Measurements from ENCODE around the gene ACRBP. TPM values are rescaled to one million over a fixed set of nuclear protein-coding genes. Genes with fewer than 3 reads are reported as not detected.

Gene ACRBP
- 1 to 10 TPM in 3 of 4 donors, not detected in 1; 2.2 to 2.9 (median 2.7) TPM for total RNA-seq

DNA sequence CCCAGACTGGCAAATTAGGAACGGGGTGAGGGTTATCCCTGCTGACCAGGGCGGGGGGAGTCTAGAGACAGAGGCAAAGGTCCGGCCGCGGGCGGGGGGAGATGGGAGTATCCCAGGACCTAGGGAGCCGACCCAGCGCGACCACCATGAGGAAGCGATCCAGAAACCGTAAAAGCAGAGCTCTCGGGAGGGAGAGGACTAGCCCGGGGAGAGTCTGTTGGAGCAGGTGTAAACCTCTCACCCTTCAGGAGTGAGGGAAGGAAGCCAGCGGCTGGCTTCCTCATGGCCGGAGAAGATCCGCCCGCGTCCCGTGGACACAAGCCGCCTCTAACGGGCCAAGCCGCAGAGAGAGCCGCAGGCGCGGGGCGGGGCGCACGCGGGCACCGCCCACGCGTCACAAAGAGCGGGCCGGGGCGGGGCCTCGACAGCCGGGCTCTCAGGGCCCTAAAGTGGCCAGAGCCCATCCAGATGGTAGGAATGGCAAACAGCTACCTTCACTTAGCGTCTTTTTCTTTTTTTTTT, at the start of gene ACRBP:
Gene ACRBP (minus strand): TSS at position 350 of the 522 bp plus-strand sequence. CDS start 66 bp downstream, at position 284.
- H3K4me1 ChIP-seq, result peaks cover 0 to 19% (median 7%) of the 10 kb centered on the region in 4 donors
- intact Hi-C loops (cut with DNase I; ENCODE audit: low total_unique reads) (no loop called here), in situ Hi-C loops (cut with MboI; ENCODE audit: low pct_ligation_motif_present in 1 of 4, low pct_unique_long_range_greater_than_20kb in 1 of 4, low sequenced_read_pairs in 3 of 4) (no loop called here)
- H3K4me3 ChIP-seq, result peak within 1 kb of the TSS; percentile 38 to 62 (median 49)
- peaks cover 0 to 25% (median 12%) of the 10 kb centered on the region in 4 donors for H3K36me3 ChIP-seq
- H3K9me3 ChIP-seq, result no peaks in the 10 kb centered on the region
- WGBS, 2 donors (ENCODE audit: low coverage in 1 of 2), result 8 to 21% methylated on average over 5 to 38 of the region's 38 CpGs
- DNase-seq, result peak; percentile 86
- TF ChIP-seq, protein P1, sequence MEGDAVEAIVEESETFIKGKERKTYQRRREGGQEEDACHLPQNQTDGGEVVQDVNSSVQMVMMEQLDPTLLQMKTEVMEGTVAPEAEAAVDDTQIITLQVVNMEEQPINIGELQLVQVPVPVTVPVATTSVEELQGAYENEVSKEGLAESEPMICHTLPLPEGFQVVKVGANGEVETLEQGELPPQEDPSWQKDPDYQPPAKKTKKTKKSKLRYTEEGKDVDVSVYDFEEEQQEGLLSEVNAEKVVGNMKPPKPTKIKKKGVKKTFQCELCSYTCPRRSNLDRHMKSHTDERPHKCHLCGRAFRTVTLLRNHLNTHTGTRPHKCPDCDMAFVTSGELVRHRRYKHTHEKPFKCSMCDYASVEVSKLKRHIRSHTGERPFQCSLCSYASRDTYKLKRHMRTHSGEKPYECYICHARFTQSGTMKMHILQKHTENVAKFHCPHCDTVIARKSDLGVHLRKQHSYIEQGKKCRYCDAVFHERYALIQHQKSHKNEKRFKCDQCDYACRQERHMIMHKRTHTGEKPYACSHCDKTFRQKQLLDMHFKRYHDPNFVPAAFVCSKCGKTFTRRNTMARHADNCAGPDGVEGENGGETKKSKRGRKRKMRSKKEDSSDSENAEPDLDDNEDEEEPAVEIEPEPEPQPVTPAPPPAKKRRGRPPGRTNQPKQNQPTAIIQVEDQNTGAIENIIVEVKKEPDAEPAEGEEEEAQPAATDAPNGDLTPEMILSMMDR (IDR thresholded peaks at IDR 0.05), result no peak
- TF ChIP-seq POLR2A (IDR thresholded peaks at IDR 0.05), result peak; percentile 33
- TF ChIP-seq POLR2AphosphoS5 (IDR thresholded peaks at IDR 0.05), result peak; percentile 23 to 70 (median 56)
- peak within 1 kb of the TSS; percentile 43 to 81 (median 62) for H3K27ac ChIP-seq
- H3K27me3 ChIP-seq, result no peaks in the 10 kb centered on the region

DNA sequence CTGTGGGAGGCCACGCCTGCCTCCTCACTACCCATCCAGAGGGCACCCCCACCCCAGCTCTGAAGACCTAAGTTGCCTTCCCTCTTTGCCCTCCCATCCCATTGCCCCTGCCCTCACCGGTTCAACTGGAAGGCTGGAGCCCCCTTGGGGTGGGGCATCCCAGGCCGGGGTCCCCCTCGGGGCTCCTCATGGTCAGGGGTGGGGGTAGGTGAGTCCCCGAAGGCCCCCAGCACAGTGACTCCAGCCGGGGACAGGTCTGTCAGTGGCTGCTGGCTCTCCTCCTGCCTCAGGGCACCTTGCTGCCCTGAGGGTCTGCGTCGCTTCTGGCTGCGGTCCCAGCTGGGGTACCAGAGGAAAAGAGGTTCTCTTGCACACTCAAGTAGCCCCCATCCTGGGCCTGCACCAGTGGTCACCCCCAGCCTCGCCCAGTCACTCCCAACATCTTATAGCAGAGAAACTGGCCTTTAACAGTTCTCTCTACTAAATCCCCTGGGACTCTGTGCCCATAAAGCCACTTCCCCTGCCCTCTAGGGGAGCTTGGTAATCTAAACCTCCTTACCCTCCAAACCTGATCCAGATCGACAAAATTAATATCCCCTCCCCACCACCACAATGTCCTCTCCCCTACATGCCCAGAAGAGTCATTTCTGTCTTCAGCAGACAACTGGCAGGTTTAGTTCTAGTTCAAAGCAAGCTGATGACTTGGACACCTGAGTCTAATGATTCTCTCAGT, 48.2 kb upstream of the ACRBP start:
- no peak overlapping the region for H3K27ac ChIP-seq
- H3K27me3 ChIP-seq, result peaks cover 30% of the 10 kb centered on the region
- no peak for DNase-seq
- TF ChIP-seq EP300 (IDR thresholded peaks at IDR 0.05; ENCODE audit: low read depth) (no peak), POLR2AphosphoS5 (IDR thresholded peaks at IDR 0.05) (no peak), POLR2A (IDR thresholded peaks at IDR 0.05) (no peak)
- TF ChIP-seq, protein P1 (IDR thresholded peaks at IDR 0.05), result no peak
- H3K4me3 ChIP-seq, result no peak overlapping the region
- no peaks in the 10 kb centered on the region for H3K36me3 ChIP-seq
- WGBS, 2 donors (ENCODE audit: low coverage in 1 of 2), result 40 to 68% methylated on average over 1 to 9 of the region's 11 CpGs
- H3K9me3 ChIP-seq, result no peaks in the 10 kb centered on the region
- intact Hi-C loops (cut with DNase I; ENCODE audit: low total_unique reads) (no loop called here), in situ Hi-C loops (cut with MboI; ENCODE audit: low pct_ligation_motif_present in 1 of 4, low pct_unique_long_range_greater_than_20kb in 1 of 4, low sequenced_read_pairs in 3 of 4) (no loop called here)
- H3K4me1 ChIP-seq, result peaks cover 9 to 14% (median 12%) of the 10 kb centered on the region in 4 donors

DNA sequence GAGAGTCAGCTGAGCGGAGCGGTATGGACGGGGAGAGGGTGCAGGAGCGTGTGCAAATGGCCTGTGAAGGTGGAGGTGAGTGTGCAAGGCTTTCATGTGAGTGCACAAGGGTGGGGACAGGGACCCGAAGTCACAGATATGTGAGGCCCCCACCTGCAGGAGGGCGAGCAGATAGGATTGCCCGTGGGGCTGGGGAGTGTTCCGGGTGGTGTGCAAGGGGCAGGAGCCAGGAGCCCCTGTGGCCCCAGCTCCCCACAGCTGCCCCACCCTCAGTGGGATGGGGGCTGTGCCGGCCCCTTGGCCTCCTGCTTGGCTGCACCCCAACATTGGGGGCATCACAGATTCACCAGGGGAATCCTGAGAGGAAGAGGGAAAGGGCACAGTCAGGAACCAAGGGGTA, 47.5 kb upstream of the ACRBP start:
- in situ Hi-C loops (cut with MboI; ENCODE audit: low pct_ligation_motif_present in 1 of 4, low pct_unique_long_range_greater_than_20kb in 1 of 4, low sequenced_read_pairs in 3 of 4) (no loop called here), intact Hi-C loops (cut with DNase I; ENCODE audit: low total_unique reads) (no loop called here)
- no peaks in the 10 kb centered on the region for H3K9me3 ChIP-seq
- DNase-seq, result no peak
- H3K4me1 ChIP-seq, result peaks cover 6 to 14% (median 11%) of the 10 kb centered on the region in 4 donors
- WGBS, 2 donors (ENCODE audit: low coverage in 1 of 2), result 47 to 65% methylated on average over 8 to 9 of the region's 9 CpGs
- peaks cover 22% of the 10 kb centered on the region for H3K27me3 ChIP-seq
- TF ChIP-seq POLR2AphosphoS5 (IDR thresholded peaks at IDR 0.05) (no peak), POLR2A (IDR thresholded peaks at IDR 0.05) (no peak), EP300 (IDR thresholded peaks at IDR 0.05; ENCODE audit: low read depth) (no peak)
- TF ChIP-seq, protein P1 (IDR thresholded peaks at IDR 0.05), result no peak
- no peaks in the 10 kb centered on the region for H3K36me3 ChIP-seq
- no peak overlapping the region for H3K4me3 ChIP-seq
- H3K27ac ChIP-seq, result no peak overlapping the region

DNA sequence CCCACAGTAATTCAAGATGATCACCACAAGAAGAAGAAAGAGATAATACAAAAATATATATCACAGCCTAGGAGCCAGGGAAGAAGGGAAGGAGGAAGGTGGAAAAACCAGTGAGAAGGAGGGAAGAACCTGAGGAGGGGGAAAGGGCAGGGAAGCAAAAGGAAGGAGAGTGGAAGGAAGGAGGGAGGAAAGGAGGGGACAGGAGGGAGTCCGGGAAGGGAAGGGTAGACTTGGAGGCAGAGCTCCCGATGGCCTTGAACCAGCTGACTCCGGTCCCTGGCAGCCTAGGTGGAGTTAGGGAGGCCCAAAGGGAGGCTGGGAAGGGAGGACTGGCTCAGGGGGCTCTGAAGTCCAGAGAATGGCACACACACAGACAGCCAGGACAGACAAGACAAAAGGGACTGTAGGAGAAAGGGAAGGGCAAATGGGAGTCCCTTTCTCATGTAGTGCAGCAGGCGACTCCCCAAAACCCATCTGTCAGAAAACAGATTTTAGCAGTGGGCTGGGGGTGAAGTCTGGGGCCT, 46.7 kb upstream of the ACRBP start:
- peaks cover 14% of the 10 kb centered on the region for H3K27me3 ChIP-seq
- TF ChIP-seq, protein P1 (IDR thresholded peaks at IDR 0.05), result no peak
- TF ChIP-seq POLR2AphosphoS5 (IDR thresholded peaks at IDR 0.05) (no peak), EP300 (IDR thresholded peaks at IDR 0.05; ENCODE audit: low read depth) (no peak), POLR2A (IDR thresholded peaks at IDR 0.05) (no peak)
- H3K9me3 ChIP-seq, result no peaks in the 10 kb centered on the region
- no peak for DNase-seq
- H3K36me3 ChIP-seq, result no peaks in the 10 kb centered on the region
- H3K4me3 ChIP-seq, result no peak overlapping the region
- H3K27ac ChIP-seq, result no peak overlapping the region
- in situ Hi-C loops (cut with MboI; ENCODE audit: low pct_ligation_motif_present in 1 of 4, low pct_unique_long_range_greater_than_20kb in 1 of 4, low sequenced_read_pairs in 3 of 4) (no loop called here), intact Hi-C loops (cut with DNase I; ENCODE audit: low total_unique reads) (no loop called here)
- 40 to 74% methylated on average over 1 to 4 of the region's 4 CpGs for WGBS, 2 donors (ENCODE audit: low coverage in 1 of 2)
- H3K4me1 ChIP-seq, result peaks cover 4 to 13% (median 9%) of the 10 kb centered on the region in 4 donors

Data from transverse colon (tissue), 4 donors.